Spleen (tissue), 11 donors: Measurements from ENCODE around the gene GNPTAB. TPM values are rescaled to one million over a fixed set of nuclear protein-coding genes. Genes with fewer than 3 reads are reported as not detected.
"Not testable (repeated sequence)": the region's sequence is repeated elsewhere in the genome, so short reads cannot be mapped to it uniquely, and the experiment has no call there.

Source experiments
- DNase-seq: peaks from one replicate; pipeline ENCODE4 v3.0.0-alpha.2; 2020
- H3K27ac ChIP-seq, 8 donors: fragments of 200-600 bp; sonication (generic) in 7 of 8; 1 replicate in 4 of 8; 2 replicates in 4 of 8; pipeline versions ENCODE4 v1.5.0 to v1.8.0; 2016 to 2021; ENCODE audit warnings: inconsistent platforms in 4 of 8, mild to moderate bottlenecking in 4 of 8, moderate library complexity in 1 of 8
- H3K27me3 ChIP-seq, 7 donors: fragments of 200-600 bp; sonication (generic) in 6 of 7; replicated peaks in 1 of 7; 1 replicate in 4 of 7; 2 replicates in 3 of 7; pipeline versions ENCODE4 v1.5.0 to v1.8.0; 2016 to 2021; ENCODE audit warnings: inconsistent platforms in 3 of 7, mild to moderate bottlenecking in 1 of 7
- H3K36me3 ChIP-seq, 6 donors: fragments of 200-600 bp; sonication (generic) in 5 of 6; 1 replicate in 4 of 6; 2 replicates in 2 of 6; pipeline versions ENCODE4 v1.5.0 to v1.8.0; 2016 to 2021; ENCODE audit warnings: inconsistent platforms in 2 of 6
- H3K4me1 ChIP-seq, 6 donors: fragments of 200-600 bp; sonication (generic) in 5 of 6; 1 replicate in 3 of 6; 2 replicates in 3 of 6; pipeline versions ENCODE4 v1.5.0 to v1.8.0; 2016 to 2021; ENCODE audit warnings: inconsistent platforms in 3 of 6
- H3K4me3 ChIP-seq, 8 donors: fragments of 200-600 bp; sonication (generic) in 7 of 8; 1 replicate in 4 of 8; 2 replicates in 4 of 8; pipeline versions ENCODE4 v1.5.0 to v1.8.0; 2016 to 2021; ENCODE audit warnings: inconsistent platforms in 4 of 8, mild to moderate bottlenecking in 4 of 8, moderate library complexity in 2 of 8
- H3K9me3 ChIP-seq, 8 donors: fragments of 200-600 bp; sonication (generic) in 7 of 8; 1 replicate in 4 of 8; 2 replicates in 4 of 8; pipeline versions ENCODE4 v1.5.0 to v1.8.0; 2016 to 2021; ENCODE audit warnings: inconsistent platforms in 4 of 8
- CTCF ChIP-seq, 11 experiments: fragments of 200-600 bp in 7 of 11; fragments of 450-650 bp in 4 of 11; sonication (generic) in 4 of 11; IDR thresholded peaks in 8 of 11; conservative IDR thresholded peaks in 3 of 11; 1 replicate in 7 of 11; 2 replicates in 4 of 11; pipeline versions ENCODE4 v1.4.0 to v1.8.0; 2016 to 2021; ENCODE audit warnings: antibody characterized with exemption in 11 of 11, inconsistent platforms in 4 of 11, mild to moderate bottlenecking in 1 of 11
- POLR2A ChIP-seq, 3 donors: fragments of 450-650 bp; IDR thresholded peaks; one replicate each; pipeline ENCODE4 v1.5.1; 2017; ENCODE audit warnings: antibody characterized with exemption in 3 of 3, mild to moderate bottlenecking in 1 of 3
- POLR2AphosphoS5 ChIP-seq, 3 donors: sonication (generic); formaldehyde crosslinking; IDR thresholded peaks; one replicate each; pipeline ENCODE4 v1.5.1; 2017; ENCODE audit warnings: antibody characterized with exemption in 3 of 3
- WGBS, 5 donors: extraction: QIAGEN DNeasy Blood & Tissue Kit in 3 of 5; methylation state at CpG; one replicate each; pipeline versions ENCODE4 v1.1.5 to v1.1.7; 2013 to 2018; 5-methylcytosine and 5-hydroxymethylcytosine counted together
- intact Hi-C: fragments of 100-400 bp; cut with DNase I; formaldehyde crosslinking; loops from one replicate; pipeline ENCODE4 v1.15.0; 2023; ENCODE audit warnings: low total_unique reads
- polyA plus RNA-seq, 3 donors: library from polyadenylated mRNA; stranded (reverse); fragments of 200-250 nt; gene quantifications; one replicate each; pipeline ENCODE4 v1.2.1, GENCODE V29; 2013
- total RNA-seq, 7 donors: library from RNA; depleted of rRNA in 3 of 7; stranded (reverse); fragments of >200 nt in 3 of 7; fragmentation: NEBNext Ultra II Directional in 4 of 7; extraction: Animal tissue kit (Norgen Biotek cat#: 25700) in 4 of 7; gene quantifications; one replicate each; pipeline versions ENCODE4 v1.1.0 to v1.2.1, GENCODE V29; 2016 to 2021
- donor health status: healthy with polysubstance abuse.
- donor health status: DM: no; HTN: no; CAD: no; lungs with moderate emphysema.
- donor health status: DM: no; HTN: no; CAD: no.
- donor health status: Bipolar disorder and iron deficiency.
- donor health status: healthy.
- donor health status: DM: no; HTN: no; CAD: no.
- donor health status: DM: yes; HTN: yes; CAD: no.

Gene GNPTAB
- total and polyA plus RNA-seq, 10 donors = 9.3 to 90.8 (median 45.2) TPM

- Histone ChIP-seq H3K27me3 (no peaks in the 10 kb centered on the region), H3K27ac (no peak overlapping the region), H3K9me3 (peaks cover 0 to 7% (median 0%) of the 10 kb centered on the region in 8 donors), H3K4me3 (no peak overlapping the region), H3K36me3 (peaks cover 0 to 91% (median 21%) of the 10 kb centered on the region in 6 donors), H3K4me1 (peaks cover 0 to 5% (median 0%) of the 10 kb centered on the region in 6 donors)
- TF ChIP-seq POLR2A (IDR thresholded peaks at IDR 0.05) = no peak
- no peak for TF ChIP-seq POLR2AphosphoS5 (IDR thresholded peaks at IDR 0.05)
- TF ChIP-seq CTCF (IDR thresholded peaks at IDR 0.05 in 8 of 11, conservative IDR thresholded peaks at IDR 0.05 in 3 of 11) = no peak
- 87 to 94% (median 92%) methylated on average over 6 of the region's 6 CpGs for WGBS, 5 donors
- intact Hi-C loops = no loop called here
- no peak for DNase-seq
Observed at GRCh38 chr12:101737476-101737875, 93.3 kb downstream of the GNPTAB start.

- H3K4me3 ChIP-seq, H3K27ac ChIP-seq, intact Hi-C loops, H3K9me3 ChIP-seq, DNase-seq, H3K4me1 ChIP-seq, H3K27me3 ChIP-seq: not testable (repeated sequence)
- H3K36me3 ChIP-seq = peaks cover 0 to 92% (median 20%) of the 10 kb centered on the region in 6 donors
- 93 to 96% (median 93%) methylated on average over 5 of the region's 5 CpGs for WGBS, 5 donors
Observed at GRCh38 chr12:101734482-101734881, 96.3 kb downstream of the GNPTAB start.

GRCh38 chr12:101733166-101733565 is 97.6 kb downstream of the GNPTAB start:
- WGBS, 5 donors = 87 to 92% (median 90%) methylated on average over 2 of the region's 2 CpGs
- intact Hi-C loops = no loop called here
- no peaks in the 10 kb centered on the region for H3K9me3 ChIP-seq
- DNase-seq = no peak
- no peaks in the 10 kb centered on the region for H3K4me1 ChIP-seq
- H3K36me3 ChIP-seq = peaks cover 0 to 92% (median 10%) of the 10 kb centered on the region in 6 donors
- no peak overlapping the region for H3K27ac ChIP-seq
- TF ChIP-seq POLR2AphosphoS5 (IDR thresholded peaks at IDR 0.05) (no peak), CTCF (IDR thresholded peaks at IDR 0.05 in 8 of 11, conservative IDR thresholded peaks at IDR 0.05 in 3 of 11) (no peak), POLR2A (IDR thresholded peaks at IDR 0.05) (no peak)
- H3K4me3 ChIP-seq = no peak overlapping the region
- H3K27me3 ChIP-seq = no peaks in the 10 kb centered on the region

GRCh38 chr12:101732318-101732717 is 98.4 kb downstream of the GNPTAB start:
- 60 to 68% (median 66%) methylated on average over 1 of the region's 1 CpG for WGBS, 5 donors
- Histone ChIP-seq H3K9me3 (no peaks in the 10 kb centered on the region), H3K4me3 (no peak overlapping the region), H3K27me3 (no peaks in the 10 kb centered on the region), H3K36me3 (peaks cover 0 to 92% (median 10%) of the 10 kb centered on the region in 6 donors), H3K4me1 (no peaks in the 10 kb centered on the region), H3K27ac (no peak overlapping the region)
- TF ChIP-seq CTCF (IDR thresholded peaks at IDR 0.05 in 8 of 11, conservative IDR thresholded peaks at IDR 0.05 in 3 of 11) (no peak), POLR2A (IDR thresholded peaks at IDR 0.05) (no peak), POLR2AphosphoS5 (IDR thresholded peaks at IDR 0.05) (no peak)
- DNase-seq = no peak
- intact Hi-C loops = no loop called here

GRCh38 chr12:101729842-101730241 is 100.9 kb downstream of the GNPTAB start:
- TF ChIP-seq POLR2A (IDR thresholded peaks at IDR 0.05) (no peak), CTCF (IDR thresholded peaks at IDR 0.05 in 8 of 11, conservative IDR thresholded peaks at IDR 0.05 in 3 of 11) (no peak), POLR2AphosphoS5 (IDR thresholded peaks at IDR 0.05) (no peak)
- H3K9me3 ChIP-seq = no peaks in the 10 kb centered on the region
- H3K36me3 ChIP-seq = peaks cover 0 to 99% (median 18%) of the 10 kb centered on the region in 6 donors
- DNase-seq = no peak
- no peaks in the 10 kb centered on the region for H3K27me3 ChIP-seq
- intact Hi-C loops = no loop called here
- no peak overlapping the region for H3K27ac ChIP-seq
- no peak overlapping the region for H3K4me3 ChIP-seq
- H3K4me1 ChIP-seq = no peaks in the 10 kb centered on the region
